Measurements from ENCODE around the gene RAPGEF1.

DNA sequence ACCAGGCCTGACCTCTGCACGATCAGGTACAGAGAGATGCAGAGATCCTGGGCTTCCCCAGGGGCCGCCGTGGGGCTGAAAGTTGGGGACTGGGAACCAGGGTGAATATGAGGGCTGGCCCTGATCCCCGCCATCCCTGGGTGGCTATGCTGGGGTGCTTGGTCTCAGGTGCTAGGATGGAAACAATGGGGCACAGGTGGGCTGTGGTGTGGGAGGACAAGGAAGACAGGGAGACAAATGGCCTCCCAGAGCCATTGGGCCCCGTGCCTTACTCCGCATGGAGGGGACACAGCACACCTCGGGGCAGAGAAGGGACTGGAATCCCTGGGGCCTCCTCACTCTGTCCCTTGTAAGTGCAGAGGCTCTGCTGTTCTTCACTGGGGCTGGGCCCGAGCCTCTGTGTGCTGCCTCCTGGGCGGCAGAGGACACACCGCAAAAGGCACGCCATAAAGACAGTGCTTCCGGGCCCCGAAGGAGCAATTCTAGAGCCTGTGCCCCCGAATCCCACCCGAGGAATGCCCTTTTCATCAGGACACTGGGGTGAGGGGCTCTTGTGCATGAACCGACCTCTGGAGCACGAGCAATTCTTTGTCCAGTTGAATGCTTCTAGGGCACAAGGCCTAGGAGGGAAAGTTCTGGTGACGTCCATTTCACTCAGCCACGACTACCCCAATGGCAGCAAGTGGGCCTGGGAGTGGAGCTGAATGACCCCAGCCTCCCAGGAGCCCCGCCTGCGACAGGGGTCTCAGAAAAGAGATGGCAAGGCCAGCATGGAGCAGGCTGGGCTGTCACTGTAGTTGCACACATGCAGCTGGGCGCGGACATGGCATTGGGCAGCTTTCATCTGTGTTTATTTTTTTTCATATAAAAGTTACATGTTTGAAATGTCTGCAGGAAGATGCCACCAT lies 163.7 kb downstream of the RAPGEF1 start:
- TF ChIP-seq POLR2A (IDR thresholded peaks at IDR 0.05) = no peak
- TF ChIP-seq CTCF (IDR thresholded peaks at IDR 0.05) = no peak
